HL-60 (cell line): ENCODE measurements around the gene OR7C1.

ENCODE experiments used
- CTCF ChIP-seq: IDR thresholded peaks from one replicate; pipeline ENCODE4 v1.5.1; 2011; ENCODE audit warnings: low read length, control low read depth, inconsistent platforms; ENCODE audit not compliant: insufficient read depth
- SPI1 ChIP-seq: IDR thresholded peaks from 2 replicates; pipeline ENCODE4 v1.6.1; 2012; ENCODE audit warnings: low read depth, mild to moderate bottlenecking, borderline replicate concordance

GRCh38 chr19:14758816-14759215 is 76.2 kb downstream of the OR7C1 start:
- no peak for TF ChIP-seq CTCF
- no peak for TF ChIP-seq SPI1
